GM13976 (cell line): ENCODE data around the gene ZFP57.
A peak's percentile ranks its signal among the peaks of the same experiment; 100 is the strongest.

Experiments
- DNase-seq: peaks from one replicate; pipeline ENCODE4 v3.0.0; 2012; ENCODE audit warnings: low spot score
- CTCF ChIP-seq: IDR thresholded peaks from 2 replicates; pipeline ENCODE4 v1.5.1; 2012; ENCODE audit warnings: borderline replicate concordance, mild to moderate bottlenecking; ENCODE audit not compliant: insufficient read depth; ENCODE audit errors: extremely low read depth, missing control alignments, control extremely low read depth
- in situ Hi-C: fragments of 300-500 bp; cut with MboI; formaldehyde crosslinking; loops from one replicate; pipeline ENCODE4 v1.12.0; 2022; ENCODE audit warnings: low sequenced_read_pairs, mixed read lengths, inconsistent platforms; ENCODE audit not compliant: unreplicated experiment

The ZFP57 gene

GRCh38 chr6:29726571-29727194 is 45.7 kb upstream of the ZFP57 start:
- TF ChIP-seq CTCF = no peak
- DNase-seq = no peak
- in situ Hi-C loops = no loop called here

GRCh38 chr6:29726001-29726400 is 45.0 kb upstream of the ZFP57 start:
- TF ChIP-seq CTCF = no peak
- in situ Hi-C loops = no loop called here
- no peak for DNase-seq

- DNase-seq = no peak
- in situ Hi-C loops = no loop called here
- TF ChIP-seq CTCF = no peak
Observed at GRCh38 chr6:29724937-29725869, 44.3 kb upstream of the ZFP57 start.

GRCh38 chr6:29723666-29724588 is 43.0 kb upstream of the ZFP57 start:
- DNase-seq = peak; percentile 88
- TF ChIP-seq CTCF = no peak
- in situ Hi-C loops = no loop called here

GRCh38 chr6:29723262-29723665 is 42.3 kb upstream of the ZFP57 start, which contains the start of gene HLA-F:
Gene HLA-F (plus strand): TSS chr6:29723434. CDS start chr6:29723464, 30 bp downstream.
- DNase-seq = peak; percentile 94
- TF ChIP-seq CTCF = no peak
- in situ Hi-C loops = no loop called here

- TF ChIP-seq CTCF = peak; percentile 28
- no peak for DNase-seq
- in situ Hi-C loops = no loop called here
Observed at GRCh38 chr6:29720863-29721262, 39.9 kb upstream of the ZFP57 start.
